Upper lobe of left lung (tissue), 6 donors: ENCODE data around the gene GINS1. TPM values are rescaled to one million over a fixed set of nuclear protein-coding genes. Genes with fewer than 3 reads are reported as not detected.

Source experiments
- ATAC-seq, 2 donors: fragments of 200-7000 bp; cut with Tn5 transposase; one replicate each; pipeline ENCODE4 v1.9.1; 2022; ENCODE audit warnings: mild to moderate bottlenecking in 2 of 2, moderate library complexity in 2 of 2; ENCODE audit not compliant: low FRiP score in 2 of 2
- DNase-seq, 2 donors: peaks; one replicate each; pipeline ENCODE4 v3.0.0-alpha.2; 2019 to 2020
- H3K27ac ChIP-seq, 4 donors: fragments of 200-600 bp; sonication (generic); one replicate each; pipeline ENCODE4 v1.5.1; 2016 to 2019
- H3K27me3 ChIP-seq, 4 donors: fragments of 200-600 bp; sonication (generic); one replicate each; pipeline ENCODE4 v1.5.1; 2017 to 2019
- H3K36me3 ChIP-seq, 4 donors: fragments of 200-600 bp; sonication (generic); one replicate each; pipeline ENCODE4 v1.5.1; 2016 to 2019
- H3K4me1 ChIP-seq, 4 donors: fragments of 200-600 bp; sonication (generic); one replicate each; pipeline ENCODE4 v1.5.1; 2018 to 2019
- H3K4me3 ChIP-seq, 4 donors: fragments of 200-600 bp; sonication (generic); one replicate each; pipeline ENCODE4 v1.5.1; 2017 to 2019; ENCODE audit warnings: mild to moderate bottlenecking in 2 of 4, moderate library complexity in 1 of 4
- H3K9me3 ChIP-seq, 4 donors: fragments of 200-600 bp; sonication (generic); one replicate each; pipeline ENCODE4 v1.5.1; 2018 to 2019
- CTCF ChIP-seq, 6 experiments: fragments of 450-650 bp in 4 of 6; fragments of 200-600 bp in 2 of 6; sonication (generic) in 2 of 6; IDR thresholded peaks; one replicate each; pipeline ENCODE4 v1.5.1; 2016 to 2019; ENCODE audit warnings: antibody characterized with exemption in 6 of 6
- EP300 ChIP-seq, 4 donors: sonication (generic); formaldehyde crosslinking; IDR thresholded peaks; one replicate each; pipeline ENCODE4 v1.5.1; 2017; ENCODE audit warnings: antibody characterized with exemption in 4 of 4, control low read depth in 2 of 4
- POLR2A ChIP-seq, 4 donors: fragments of 450-650 bp; IDR thresholded peaks; one replicate each; pipeline ENCODE4 v1.5.1; 2016 to 2017; ENCODE audit warnings: antibody characterized with exemption in 4 of 4, mild to moderate bottlenecking in 2 of 4
- POLR2AphosphoS5 ChIP-seq, 2 donors: sonication (generic); formaldehyde crosslinking; IDR thresholded peaks; one replicate each; pipeline ENCODE4 v1.5.1; 2017; ENCODE audit warnings: antibody characterized with exemption in 2 of 2
- WGBS, 2 donors: methylation state at CpG; one replicate each; pipeline ENCODE4 v1.1.5; 2017 to 2018; 5-methylcytosine and 5-hydroxymethylcytosine counted together
- total RNA-seq, 6 donors: library from RNA; depleted of rRNA in 4 of 6; stranded (reverse); fragments of >200 nt in 4 of 6; gene quantifications; one replicate each; pipeline versions ENCODE4 v1.1.0 to v1.2.1, GENCODE V29; 2016 to 2021
- donor health status: DM: no; HTN: no; CAD: no; lungs with moderate emphysema.
- donor health status: DM: no; HTN: yes; CAD: no; lungs with severe emphysema.

The GINS1 gene
- total RNA-seq, 6 donors from 2014 or later, result under 0.01 to 1.8 (median 0.77) TPM

- Histone ChIP-seq H3K27me3 (no peaks in the 10 kb centered on the region), H3K36me3 (peaks cover 0 to 17% (median 0%) of the 10 kb centered on the region in 4 donors), H3K4me3 (no peak overlapping the region), H3K4me1 (no peaks in the 10 kb centered on the region), H3K27ac (no peak overlapping the region), H3K9me3 (no peaks in the 10 kb centered on the region)
- ATAC-seq (no peak), DNase-seq (no peak)
- WGBS, 2 donors, result 76 to 91% methylated on average over 10 of the region's 10 CpGs
- TF ChIP-seq CTCF (IDR thresholded peaks at IDR 0.05) (no peak), EP300 (IDR thresholded peaks at IDR 0.05) (no peak), POLR2AphosphoS5 (IDR thresholded peaks at IDR 0.05) (no peak), POLR2A (IDR thresholded peaks at IDR 0.05) (no peak)
Measured at GRCh38 chr20:25493137-25493536, 85.7 kb downstream of the GINS1 start.

- H3K9me3 ChIP-seq, result no peaks in the 10 kb centered on the region
- H3K4me1 ChIP-seq, result no peaks in the 10 kb centered on the region
- peaks cover 0 to 14% (median 0%) of the 10 kb centered on the region in 4 donors for H3K36me3 ChIP-seq
- H3K4me3 ChIP-seq, result no peak overlapping the region
- no peaks in the 10 kb centered on the region for H3K27me3 ChIP-seq
- TF ChIP-seq EP300 (IDR thresholded peaks at IDR 0.05), result no peak
- no peak for TF ChIP-seq POLR2AphosphoS5 (IDR thresholded peaks at IDR 0.05)
- no peak for TF ChIP-seq POLR2A (IDR thresholded peaks at IDR 0.05)
- no peak for TF ChIP-seq CTCF (IDR thresholded peaks at IDR 0.05)
- WGBS, 2 donors, result 95 to 97% methylated on average over 7 to 10 of the region's 10 CpGs
- ATAC-seq, result peak in 1 of 2 donors; percentile 6
- DNase-seq, result peak in 1 of 2 donors; percentile 31
- H3K27ac ChIP-seq, result no peak overlapping the region
Measured at GRCh38 chr20:25493748-25494505, 86.5 kb downstream of the GINS1 start.

GRCh38 chr20:25494506-25495188 lies 87.2 kb downstream of the GINS1 start:
- Histone ChIP-seq H3K36me3 (peaks cover 0 to 7% (median 0%) of the 10 kb centered on the region in 4 donors), H3K4me3 (no peak overlapping the region), H3K27me3 (no peaks in the 10 kb centered on the region), H3K27ac (no peak overlapping the region), H3K4me1 (no peaks in the 10 kb centered on the region), H3K9me3 (no peaks in the 10 kb centered on the region)
- ATAC-seq, result peak in 1 of 2 donors; percentile 4
- 87 to 93% methylated on average over 3 to 16 of the region's 17 CpGs for WGBS, 2 donors
- peak in 1 of 2 donors; percentile 51 for DNase-seq
- TF ChIP-seq EP300 (IDR thresholded peaks at IDR 0.05), result no peak
- TF ChIP-seq CTCF (IDR thresholded peaks at IDR 0.05), result no peak
- TF ChIP-seq POLR2AphosphoS5 (IDR thresholded peaks at IDR 0.05), result no peak
- TF ChIP-seq POLR2A (IDR thresholded peaks at IDR 0.05), result no peak

GRCh38 chr20:25495189-25495824 lies 87.8 kb downstream of the GINS1 start:
- Histone ChIP-seq H3K27me3 (no peaks in the 10 kb centered on the region), H3K27ac (no peak overlapping the region), H3K36me3 (peaks cover 0 to 5% (median 0%) of the 10 kb centered on the region in 4 donors), H3K4me1 (no peaks in the 10 kb centered on the region), H3K4me3 (no peak overlapping the region), H3K9me3 (no peaks in the 10 kb centered on the region)
- DNase-seq (peak in 1 of 2 donors; percentile 60), ATAC-seq (no peak)
- 87 to 89% methylated on average over 9 to 18 of the region's 18 CpGs for WGBS, 2 donors
- TF ChIP-seq EP300 (IDR thresholded peaks at IDR 0.05) (no peak), POLR2A (IDR thresholded peaks at IDR 0.05) (no peak), POLR2AphosphoS5 (IDR thresholded peaks at IDR 0.05) (no peak), CTCF (IDR thresholded peaks at IDR 0.05) (no peak)
